Duodenal mucosa (tissue), 2 donors: ENCODE results near the gene EIF4G3.

Source experiments
- H3K27ac ChIP-seq: one replicate; pipeline ENCODE4 v1.7.0; 2013; ENCODE audit warnings: low read depth, low read length
- H3K27me3 ChIP-seq, 2 donors: one replicate each; pipeline ENCODE4 v1.7.0; 2013; ENCODE audit warnings: low read length in 2 of 2, control low read depth in 1 of 2; ENCODE audit not compliant: insufficient read depth in 2 of 2, control insufficient read depth in 1 of 2
- H3K36me3 ChIP-seq, 2 donors: one replicate each; pipeline ENCODE4 v1.7.0; 2013; ENCODE audit warnings: low read length in 2 of 2, control low read depth in 1 of 2; ENCODE audit not compliant: insufficient read depth in 2 of 2, control insufficient read depth in 1 of 2
- H3K4me1 ChIP-seq, 2 donors: one replicate each; pipeline ENCODE4 v1.7.0; 2013; ENCODE audit warnings: low read length in 2 of 2, control low read depth in 1 of 2; ENCODE audit not compliant: insufficient read depth in 2 of 2, control insufficient read depth in 1 of 2
- H3K4me3 ChIP-seq, 2 donors: one replicate each; pipeline ENCODE4 v1.7.0; 2013; ENCODE audit warnings: low read length in 2 of 2, low read depth in 1 of 2
- H3K9ac ChIP-seq, 2 donors: one replicate each; pipeline ENCODE4 v1.7.0; 2013; ENCODE audit warnings: low read length in 2 of 2, low read depth in 1 of 2
- H3K9me3 ChIP-seq, 2 donors: one replicate each; pipeline ENCODE4 v1.7.0; 2013; ENCODE audit warnings: low read length in 2 of 2, control low read depth in 1 of 2; ENCODE audit not compliant: control insufficient read depth in 1 of 2

EIF4G3 gene

DNA sequence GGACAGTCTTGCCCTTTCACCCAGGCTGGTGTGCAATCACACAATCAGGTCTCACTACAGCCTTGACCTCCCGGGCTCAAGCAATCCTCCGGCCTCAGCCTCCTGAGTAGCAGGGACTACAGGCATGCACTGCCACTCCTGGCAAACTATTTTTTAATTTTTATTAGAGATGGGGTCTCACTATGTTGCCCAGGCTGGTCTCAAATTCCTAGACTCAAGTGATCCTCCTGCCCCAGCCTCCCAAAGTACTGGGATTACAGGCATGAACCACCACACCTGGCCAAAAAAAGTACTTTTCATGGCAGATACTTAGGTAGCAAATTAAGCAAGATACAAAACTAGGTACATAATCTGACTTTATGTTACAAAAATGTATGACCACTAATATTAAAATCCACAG lies 8.3 kb downstream of the EIF4G3 start:
- Histone ChIP-seq H3K4me1 (no peaks in the 10 kb centered on the region), H3K27me3 (no peaks in the 10 kb centered on the region), H3K36me3 (peaks cover 0 to 14% of the 10 kb centered on the region in 2 donors), H3K27ac (no peak overlapping the region), H3K9me3 (no peaks in the 10 kb centered on the region), H3K4me3 (no peak overlapping the region), H3K9ac (no peak overlapping the region)

DNA sequence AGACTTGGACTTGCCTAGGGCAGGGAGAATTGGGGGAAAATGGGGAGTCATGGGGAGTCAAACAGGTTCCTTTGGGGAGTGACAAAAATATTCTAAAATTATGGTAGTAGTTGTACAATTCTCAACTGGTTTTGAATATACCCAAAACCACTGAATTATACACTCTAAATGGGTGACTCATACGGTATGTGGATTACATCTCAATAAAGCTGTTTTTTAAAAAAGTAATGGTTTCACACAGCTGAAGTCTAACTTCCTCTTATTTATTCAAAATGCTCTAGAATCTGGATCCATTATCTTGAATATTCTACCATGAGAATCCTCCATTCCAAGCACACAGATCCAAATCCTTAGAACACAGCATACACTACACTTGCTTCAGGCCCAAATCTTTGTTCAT lies 11.1 kb downstream of the EIF4G3 start:
- no peak overlapping the region for H3K9ac ChIP-seq
- no peaks in the 10 kb centered on the region for H3K27me3 ChIP-seq
- H3K4me1 ChIP-seq = no peaks in the 10 kb centered on the region
- H3K27ac ChIP-seq = no peak overlapping the region
- H3K4me3 ChIP-seq = no peak overlapping the region
- no peaks in the 10 kb centered on the region for H3K9me3 ChIP-seq
- peaks cover 0 to 20% of the 10 kb centered on the region in 2 donors for H3K36me3 ChIP-seq

DNA sequence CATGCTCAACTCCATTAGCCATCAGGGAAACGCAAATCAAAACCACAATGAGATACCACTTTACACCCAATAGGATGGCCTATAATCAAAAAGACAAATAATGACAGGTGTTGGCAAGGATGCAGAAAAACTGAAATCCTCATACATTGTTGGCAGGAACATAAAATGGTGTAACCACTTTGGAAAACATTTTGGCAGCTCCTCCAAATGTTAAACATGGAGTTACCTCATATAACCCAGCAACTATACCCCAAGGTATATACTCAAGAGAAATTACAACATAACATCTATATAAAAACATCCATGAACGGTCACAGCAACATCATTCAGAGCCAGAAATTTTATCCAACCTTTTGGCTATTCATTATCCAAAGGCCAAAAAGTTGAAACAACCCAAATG lies 11.6 kb downstream of the EIF4G3 start:
- Histone ChIP-seq H3K9ac (no peak overlapping the region), H3K4me1 (no peaks in the 10 kb centered on the region), H3K36me3 (peaks cover 0 to 20% of the 10 kb centered on the region in 2 donors), H3K27ac (no peak overlapping the region), H3K9me3 (no peaks in the 10 kb centered on the region), H3K27me3 (no peaks in the 10 kb centered on the region), H3K4me3 (no peak overlapping the region)

DNA sequence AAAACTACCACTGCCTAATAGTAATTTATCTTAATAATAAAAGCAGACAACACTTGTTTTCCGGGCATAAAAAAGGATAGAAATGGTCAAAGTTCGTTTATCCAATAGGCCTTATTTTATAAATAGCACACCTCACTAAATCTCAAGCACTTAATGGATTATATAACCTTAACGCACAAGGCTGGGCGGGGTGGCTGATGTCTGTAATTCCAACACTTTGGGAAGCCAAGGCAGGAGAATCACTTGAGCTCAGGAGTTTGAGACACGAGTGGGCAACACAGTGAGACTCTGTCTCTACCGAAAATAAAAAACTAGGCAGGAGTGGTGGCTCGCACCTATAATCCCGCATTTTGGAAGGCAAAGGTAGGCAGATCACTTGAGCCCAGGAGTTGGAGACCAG lies 12.4 kb downstream of the EIF4G3 start:
- H3K27ac ChIP-seq = no peak overlapping the region
- no peak overlapping the region for H3K9ac ChIP-seq
- no peaks in the 10 kb centered on the region for H3K9me3 ChIP-seq
- no peaks in the 10 kb centered on the region for H3K4me1 ChIP-seq
- H3K4me3 ChIP-seq = no peak overlapping the region
- H3K36me3 ChIP-seq = peaks cover 0 to 20% of the 10 kb centered on the region in 2 donors
- H3K27me3 ChIP-seq = no peaks in the 10 kb centered on the region

DNA sequence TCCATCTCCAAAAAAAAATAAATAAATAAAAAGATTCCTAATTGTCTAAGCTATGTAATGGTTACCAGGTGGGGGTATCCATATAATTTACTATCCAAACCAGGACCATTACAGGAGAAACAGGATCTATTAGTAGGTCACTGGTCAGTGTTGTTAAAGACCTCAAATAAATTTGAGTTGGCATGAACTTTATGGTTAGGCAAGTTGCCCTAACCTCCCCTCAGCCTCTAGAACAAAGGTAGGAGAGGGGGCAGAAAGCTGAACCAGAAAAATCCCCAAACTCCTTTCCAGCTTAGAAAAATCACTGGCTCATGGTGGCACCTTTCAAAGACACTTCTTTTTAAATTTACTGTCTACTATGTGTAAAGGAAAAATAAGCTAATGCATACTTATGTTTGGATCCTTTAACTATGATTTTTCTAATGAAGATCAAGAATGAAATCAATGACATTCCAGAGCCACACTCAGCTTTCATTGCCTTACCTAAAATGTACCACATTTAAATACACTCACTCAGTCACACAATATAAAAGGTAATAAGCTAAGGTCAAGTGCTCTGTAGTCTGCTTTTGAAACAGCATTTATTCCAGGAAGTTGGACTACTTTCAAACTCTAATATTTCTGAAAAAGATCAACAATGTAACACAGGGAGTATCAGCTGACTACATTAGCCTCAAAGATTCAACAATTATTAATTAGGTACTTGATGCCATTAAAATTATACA lies 13.8 kb downstream of the EIF4G3 start:
- H3K9me3 ChIP-seq = no peaks in the 10 kb centered on the region
- H3K9ac ChIP-seq = no peak overlapping the region
- H3K27ac ChIP-seq = no peak overlapping the region
- no peaks in the 10 kb centered on the region for H3K4me1 ChIP-seq
- H3K36me3 ChIP-seq = peaks cover 0 to 15% of the 10 kb centered on the region in 2 donors
- no peaks in the 10 kb centered on the region for H3K27me3 ChIP-seq
- no peak overlapping the region for H3K4me3 ChIP-seq

DNA sequence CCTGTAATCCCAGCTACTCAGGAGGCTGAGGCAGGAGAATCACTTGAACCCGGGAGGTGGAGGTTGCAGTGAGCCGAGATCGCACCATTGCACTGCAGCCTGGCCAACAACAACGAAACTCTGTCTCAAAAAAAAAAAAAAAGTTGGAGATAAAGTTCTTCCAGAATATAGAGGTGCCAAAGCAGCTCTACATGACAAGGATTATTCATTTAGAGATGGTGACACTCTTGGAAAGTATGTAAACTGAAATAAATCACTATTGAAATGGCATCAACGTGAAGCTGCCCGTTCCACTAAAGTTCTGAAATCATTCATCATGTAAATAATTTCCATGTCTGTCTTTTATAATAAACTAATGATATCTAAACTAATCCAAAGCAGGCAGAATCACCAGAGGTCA lies 14.9 kb downstream of the EIF4G3 start:
- no peak overlapping the region for H3K27ac ChIP-seq
- H3K27me3 ChIP-seq = no peaks in the 10 kb centered on the region
- H3K9ac ChIP-seq = no peak overlapping the region
- no peak overlapping the region for H3K4me3 ChIP-seq
- H3K36me3 ChIP-seq = peaks cover 0 to 14% of the 10 kb centered on the region in 2 donors
- H3K9me3 ChIP-seq = no peaks in the 10 kb centered on the region
- no peaks in the 10 kb centered on the region for H3K4me1 ChIP-seq

DNA sequence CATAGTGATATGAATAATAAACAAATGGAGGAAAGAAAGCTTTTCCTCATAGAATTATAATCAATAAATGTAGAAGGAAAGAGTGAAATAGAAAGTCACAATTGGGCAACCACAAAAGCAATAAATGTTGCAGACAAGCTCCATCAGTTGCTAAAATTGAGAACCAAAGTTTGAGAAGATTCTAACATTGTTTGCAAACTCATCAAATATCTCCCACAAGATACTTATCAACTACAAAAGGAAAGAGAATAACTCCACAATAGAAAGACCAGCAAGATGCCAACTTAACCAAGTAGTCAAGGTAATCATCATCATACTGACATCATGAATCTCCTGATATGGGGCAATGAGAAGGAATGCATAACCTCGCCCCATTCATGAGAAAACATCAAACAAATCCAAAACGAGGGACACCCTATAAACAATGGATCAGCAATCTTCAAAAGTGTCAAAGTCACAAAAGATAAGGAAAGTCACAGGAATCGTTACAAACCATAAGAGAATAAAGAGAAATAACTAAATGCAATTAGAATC lies 16.4 kb downstream of the EIF4G3 start:
- no peaks in the 10 kb centered on the region for H3K27me3 ChIP-seq
- no peaks in the 10 kb centered on the region for H3K9me3 ChIP-seq
- peaks cover 0 to 8% of the 10 kb centered on the region in 2 donors for H3K36me3 ChIP-seq
- H3K27ac ChIP-seq = no peak overlapping the region
- H3K9ac ChIP-seq = no peak overlapping the region
- H3K4me1 ChIP-seq = no peaks in the 10 kb centered on the region
- H3K4me3 ChIP-seq = no peak overlapping the region

DNA sequence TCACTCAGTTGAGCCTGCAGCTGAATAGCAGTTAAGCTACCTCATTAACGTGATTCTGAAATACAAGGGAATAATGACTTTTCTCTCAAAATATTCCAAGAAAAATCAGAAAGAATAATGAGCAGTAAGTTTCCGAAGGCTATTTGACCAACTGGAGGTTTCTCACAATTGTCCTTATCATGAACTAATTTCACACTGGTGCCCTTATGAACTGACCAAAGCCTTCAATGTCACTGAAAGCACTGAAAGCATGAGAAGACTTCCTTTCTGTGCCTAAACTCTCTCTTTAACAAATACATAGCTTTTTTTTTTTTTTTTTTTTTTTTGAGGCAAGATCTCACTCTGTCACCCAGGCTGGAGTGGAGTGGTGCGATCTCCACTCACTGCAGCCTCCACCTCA lies 18.8 kb downstream of the EIF4G3 start:
- Histone ChIP-seq H3K4me1 (no peaks in the 10 kb centered on the region), H3K27ac (no peak overlapping the region), H3K9me3 (no peaks in the 10 kb centered on the region), H3K36me3 (peaks cover 0 to 10% of the 10 kb centered on the region in 2 donors), H3K4me3 (no peak overlapping the region), H3K27me3 (no peaks in the 10 kb centered on the region), H3K9ac (no peak overlapping the region)

DNA sequence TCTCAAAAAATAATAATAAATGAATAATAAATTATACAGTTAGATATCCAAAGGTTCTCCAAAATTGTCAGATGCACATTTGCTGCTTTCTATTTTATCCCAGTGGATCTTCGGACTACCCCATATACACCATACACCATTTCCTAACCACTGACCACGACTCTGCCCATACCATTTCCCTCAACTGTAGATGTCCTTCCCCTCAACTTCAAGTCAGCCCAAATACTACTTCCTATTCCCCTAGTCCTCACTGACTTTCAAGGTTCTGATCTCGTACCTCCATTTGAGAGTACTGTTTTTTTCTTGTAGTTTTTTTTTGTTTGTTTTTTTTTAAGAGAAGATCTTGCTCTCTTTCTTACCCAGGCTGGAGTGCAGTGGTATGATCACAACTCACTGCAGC lies 19.6 kb downstream of the EIF4G3 start:
- H3K4me3 ChIP-seq = no peak overlapping the region
- no peak overlapping the region for H3K27ac ChIP-seq
- no peak overlapping the region for H3K9ac ChIP-seq
- no peaks in the 10 kb centered on the region for H3K9me3 ChIP-seq
- peaks cover 0 to 7% of the 10 kb centered on the region in 2 donors for H3K36me3 ChIP-seq
- no peaks in the 10 kb centered on the region for H3K27me3 ChIP-seq
- H3K4me1 ChIP-seq = no peaks in the 10 kb centered on the region

DNA sequence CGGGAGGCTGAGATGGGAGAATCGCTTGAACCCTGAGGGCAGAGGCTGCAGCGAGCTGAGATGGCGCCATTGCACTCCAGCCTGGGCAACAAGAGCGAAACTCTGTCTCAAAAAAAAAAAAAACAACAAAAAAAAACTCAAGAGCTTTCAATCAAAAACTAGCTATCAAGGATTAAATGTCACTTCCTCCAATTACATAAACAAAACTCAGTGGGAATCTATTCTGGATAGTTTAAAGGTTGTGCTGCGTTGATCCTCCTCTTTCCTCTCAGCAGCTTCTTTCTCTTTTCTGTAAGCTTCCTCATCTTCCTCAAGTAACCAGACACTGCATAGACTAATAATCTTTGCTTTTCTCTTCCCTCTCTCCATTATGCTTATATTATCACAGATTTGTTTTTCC lies 20.7 kb downstream of the EIF4G3 start:
- Histone ChIP-seq H3K4me1 (no peaks in the 10 kb centered on the region), H3K27me3 (no peaks in the 10 kb centered on the region), H3K27ac (no peak overlapping the region), H3K9me3 (no peaks in the 10 kb centered on the region), H3K4me3 (no peak overlapping the region), H3K36me3 (peaks cover 0 to 7% of the 10 kb centered on the region in 2 donors), H3K9ac (no peak overlapping the region)
